Measurements from ENCODE around the gene PLA2G4D.

DNA sequence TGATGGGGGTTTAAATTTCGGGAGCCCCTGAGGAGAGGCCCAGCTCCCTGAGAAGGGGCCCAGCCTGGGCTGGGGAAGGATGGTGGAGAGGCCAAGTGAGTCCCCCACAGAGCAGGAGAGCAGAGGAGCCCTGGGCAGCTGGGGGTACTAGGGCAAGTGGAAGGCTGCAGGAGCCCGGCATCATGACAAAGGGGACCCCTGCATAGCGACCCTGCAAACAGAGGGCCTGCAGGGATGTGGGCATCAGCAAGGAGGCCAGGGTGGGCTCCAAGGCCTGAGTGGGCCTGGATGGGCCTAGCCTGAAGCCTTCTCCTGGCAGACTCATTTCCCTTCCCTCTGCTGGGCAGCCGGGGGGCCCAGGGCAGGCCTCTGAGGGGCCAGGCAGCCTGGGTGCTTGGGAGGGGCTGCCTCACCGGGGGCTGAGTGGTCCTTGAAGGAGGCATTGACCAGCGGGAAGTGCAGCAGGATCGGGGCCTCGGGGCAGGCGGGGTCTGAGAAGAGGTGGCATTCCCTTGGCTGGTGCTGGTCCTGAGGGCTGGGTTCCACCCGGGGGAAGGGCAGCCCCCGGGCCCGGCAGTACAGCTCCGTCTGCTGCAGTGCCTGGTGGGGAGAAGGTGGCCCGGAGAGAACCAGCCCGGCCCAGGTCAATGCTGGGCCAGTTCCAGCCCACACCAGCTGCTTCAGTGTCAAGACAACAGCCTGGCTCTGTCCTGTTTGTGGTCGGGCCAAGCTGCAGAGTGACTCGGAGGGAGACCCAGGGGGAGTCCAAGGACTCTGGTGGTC lies 24.7 kb downstream of the PLA2G4D start:
- TF ChIP-seq CTCF (IDR thresholded peaks at IDR 0.05) (no peak), POLR2AphosphoS5 (IDR thresholded peaks at IDR 0.05) (no peak)
